HG02763 (cell line): Measurements from ENCODE around the gene KRTAP24-1.

Source experiments
- ATAC-seq: cut with Tn5 transposase; IDR thresholded peaks from one replicate; pipeline ENCODE4 v1.9.1; 2021; ENCODE audit warnings: mild to moderate bottlenecking, moderate library complexity; ENCODE audit not compliant: unreplicated experiment

KRTAP24-1 gene

GRCh38 chr21:30234643-30235042 lies 48.1 kb downstream of the KRTAP24-1 start:
- ATAC-seq, result no peak

GRCh38 chr21:30234050-30234449 lies 48.7 kb downstream of the KRTAP24-1 start:
- no peak for ATAC-seq

GRCh38 chr21:30233228-30234020 lies 49.3 kb downstream of the KRTAP24-1 start:
- no peak for ATAC-seq

- no peak for ATAC-seq
Measured at GRCh38 chr21:30232011-30232410, 50.7 kb downstream of the KRTAP24-1 start.
